ENCODE measurements around the gene PIKFYVE.

DNA sequence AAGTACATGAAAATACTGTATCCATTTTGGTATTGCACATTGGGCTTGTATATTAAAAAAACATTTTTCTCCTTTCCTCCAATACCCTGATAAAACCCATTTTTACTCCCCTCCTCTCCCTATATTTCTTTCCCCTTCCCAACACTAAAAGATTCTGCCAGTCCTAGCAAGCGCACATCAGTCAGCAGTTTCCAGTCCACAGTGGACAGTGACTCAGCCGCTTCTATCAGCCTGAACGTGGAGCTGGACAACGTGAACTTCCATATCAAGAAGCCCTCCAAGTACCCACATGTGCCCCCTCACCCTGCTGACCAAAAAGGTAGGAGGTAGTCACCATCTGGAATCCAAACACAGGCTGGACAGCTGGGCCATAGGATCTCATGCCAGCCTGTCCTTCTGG lies 38.6 kb downstream of the PIKFYVE start:
- TF ChIP-seq, protein P1, sequence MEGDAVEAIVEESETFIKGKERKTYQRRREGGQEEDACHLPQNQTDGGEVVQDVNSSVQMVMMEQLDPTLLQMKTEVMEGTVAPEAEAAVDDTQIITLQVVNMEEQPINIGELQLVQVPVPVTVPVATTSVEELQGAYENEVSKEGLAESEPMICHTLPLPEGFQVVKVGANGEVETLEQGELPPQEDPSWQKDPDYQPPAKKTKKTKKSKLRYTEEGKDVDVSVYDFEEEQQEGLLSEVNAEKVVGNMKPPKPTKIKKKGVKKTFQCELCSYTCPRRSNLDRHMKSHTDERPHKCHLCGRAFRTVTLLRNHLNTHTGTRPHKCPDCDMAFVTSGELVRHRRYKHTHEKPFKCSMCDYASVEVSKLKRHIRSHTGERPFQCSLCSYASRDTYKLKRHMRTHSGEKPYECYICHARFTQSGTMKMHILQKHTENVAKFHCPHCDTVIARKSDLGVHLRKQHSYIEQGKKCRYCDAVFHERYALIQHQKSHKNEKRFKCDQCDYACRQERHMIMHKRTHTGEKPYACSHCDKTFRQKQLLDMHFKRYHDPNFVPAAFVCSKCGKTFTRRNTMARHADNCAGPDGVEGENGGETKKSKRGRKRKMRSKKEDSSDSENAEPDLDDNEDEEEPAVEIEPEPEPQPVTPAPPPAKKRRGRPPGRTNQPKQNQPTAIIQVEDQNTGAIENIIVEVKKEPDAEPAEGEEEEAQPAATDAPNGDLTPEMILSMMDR (IDR thresholded peaks at IDR 0.05) = no peak
- no peak for TF ChIP-seq POLR2A (IDR thresholded peaks at IDR 0.05)
- no peak for TF ChIP-seq POLR2AphosphoS5 (IDR thresholded peaks at IDR 0.05)

Measured in breast epithelium (tissue), 3 donors.